GM06990 (cell line): Measurements from ENCODE around the gene GALNS.

Experiments used
- DNase-seq: peaks from one replicate; pipeline ENCODE4 v3.0.0-alpha.2; 2011; ENCODE audit not compliant: insufficient read length; ENCODE audit errors: extremely low read depth
- H3K27me3 ChIP-seq: replicated peaks from 2 replicates; pipeline ENCODE4 v1.6.0; 2011; ENCODE audit warnings: low read length; ENCODE audit not compliant: control insufficient read depth, insufficient read depth
- H3K36me3 ChIP-seq: 2 replicates; pipeline ENCODE4 v1.5.1; 2011; ENCODE audit warnings: low read length; ENCODE audit not compliant: control insufficient read depth, insufficient read depth
- H3K4me3 ChIP-seq: replicated peaks from 2 replicates; pipeline ENCODE4 v1.5.1; 2011; ENCODE audit warnings: low read depth, mild to moderate bottlenecking, control low read depth, low read length
- CTCF ChIP-seq: IDR thresholded peaks from 2 replicates; pipeline ENCODE4 v1.5.1; 2011; ENCODE audit warnings: low read length, control low read depth, mild to moderate bottlenecking, inconsistent platforms; ENCODE audit not compliant: insufficient read depth, poor library complexity, severe bottlenecking

Gene GALNS

DNA sequence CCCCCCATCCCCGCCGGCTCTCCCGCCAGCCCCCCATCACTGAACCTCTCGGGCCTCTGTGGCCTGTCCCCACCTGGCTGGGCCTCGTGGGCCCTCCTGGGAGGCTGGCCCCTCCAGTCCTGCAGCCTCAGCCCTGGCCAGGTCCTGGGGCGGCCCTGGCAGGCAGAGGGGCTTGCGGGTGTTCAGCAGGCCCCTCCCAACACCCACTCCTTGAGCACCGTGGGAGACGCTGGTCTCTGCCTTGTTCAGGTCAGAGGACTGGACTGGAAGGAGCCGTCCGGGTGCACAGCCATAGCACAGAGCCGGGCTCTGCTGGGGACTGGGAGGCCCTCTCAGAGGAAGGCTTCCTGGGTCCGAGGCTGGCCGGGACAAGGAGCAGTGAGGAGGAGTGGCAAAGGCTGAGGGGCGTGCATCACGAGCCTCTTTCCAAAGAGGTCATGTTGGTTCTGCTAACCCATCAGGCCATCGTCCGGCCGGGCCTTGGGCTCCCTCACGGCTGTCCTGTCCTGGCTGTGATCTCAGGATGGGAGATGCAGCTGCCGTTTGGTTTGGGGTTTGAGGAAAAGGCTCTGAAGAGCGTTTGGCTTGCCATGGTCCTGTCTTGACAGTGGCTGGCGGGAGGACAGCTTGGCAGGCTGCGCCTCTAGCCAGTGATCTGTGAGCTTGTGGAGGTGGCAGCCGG, 16.0 kb upstream of the GALNS start:
- Histone ChIP-seq H3K27me3 (no peaks in the 10 kb centered on the region; the same call in 1 of the 2 replicates), H3K4me3 (no peak overlapping the region), H3K36me3 (peaks cover 6% of the 10 kb centered on the region)
- DNase-seq, result no peak
- TF ChIP-seq CTCF, result no peak

DNA sequence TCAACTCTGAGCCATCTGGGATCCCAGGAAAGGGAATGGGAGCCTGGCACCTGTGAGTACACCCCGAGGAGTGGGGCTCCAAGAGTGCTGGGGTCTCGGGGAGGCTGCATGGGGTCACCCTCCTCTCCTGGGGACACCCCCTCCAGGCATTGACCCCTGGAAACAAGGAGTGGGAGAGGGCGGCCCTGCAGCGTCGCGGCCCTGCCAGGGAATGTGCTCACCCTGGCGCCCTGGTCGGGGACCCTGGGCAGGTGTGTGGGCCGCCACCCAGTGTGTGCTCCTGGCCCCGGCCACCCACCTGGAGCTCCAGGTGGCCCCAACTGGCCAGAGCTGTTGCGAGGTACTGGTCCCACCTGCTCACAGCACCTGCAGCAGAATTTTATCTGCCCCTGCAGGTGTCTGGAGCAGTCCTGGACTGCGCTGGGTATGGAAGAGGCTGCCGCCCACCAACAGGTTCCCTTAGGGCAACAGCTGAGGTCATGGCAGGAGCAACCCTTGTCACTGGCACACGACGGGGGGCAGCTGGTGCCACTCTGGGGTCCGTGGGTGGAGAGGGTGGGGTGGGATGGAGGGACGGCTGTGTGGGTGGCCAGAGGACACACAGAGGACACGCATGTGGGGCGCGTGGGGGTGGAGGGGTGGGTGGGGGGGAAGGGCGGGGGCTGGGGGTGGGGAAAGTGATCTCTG, 15.1 kb upstream of the GALNS start:
- H3K27me3 ChIP-seq, result no peaks in the 10 kb centered on the region; the same call in 1 of the 2 replicates
- H3K4me3 ChIP-seq, result no peak overlapping the region
- peaks cover 2% of the 10 kb centered on the region for H3K36me3 ChIP-seq
- no peak for TF ChIP-seq CTCF
- no peak for DNase-seq

DNA sequence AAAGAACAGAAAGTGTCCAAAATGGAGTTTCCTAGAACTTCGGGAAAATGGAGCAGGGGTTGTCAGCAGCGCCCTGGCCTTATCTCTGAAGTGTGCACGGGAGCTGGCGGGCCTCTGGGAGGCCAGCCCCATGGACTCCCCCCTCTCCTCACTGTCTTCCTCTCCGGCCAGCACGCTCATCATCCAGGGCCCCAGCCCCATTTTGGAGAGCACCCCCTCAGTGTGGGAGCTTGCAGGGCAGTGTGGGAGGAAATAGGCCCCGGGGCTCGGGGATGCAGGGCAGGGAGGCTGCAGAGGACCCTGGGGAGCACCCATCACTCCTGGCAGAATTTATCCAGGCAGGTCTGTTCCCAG, 14.6 kb upstream of the GALNS start:
- Histone ChIP-seq H3K36me3 (no peaks in the 10 kb centered on the region; the same call in 1 of the 2 replicates), H3K4me3 (no peak overlapping the region), H3K27me3 (no peaks in the 10 kb centered on the region; the same call in 1 of the 2 replicates)
- no peak for DNase-seq
- no peak for TF ChIP-seq CTCF

- Histone ChIP-seq H3K36me3 (no peaks in the 10 kb centered on the region; the same call in 1 of the 2 replicates), H3K4me3 (no peak overlapping the region), H3K27me3 (no peaks in the 10 kb centered on the region; the same call in 1 of the 2 replicates)
- no peak for DNase-seq
- TF ChIP-seq CTCF, result no peak
Measured at GRCh38 chr16:88870608-88871348, 14.0 kb upstream of the GALNS start.

DNA sequence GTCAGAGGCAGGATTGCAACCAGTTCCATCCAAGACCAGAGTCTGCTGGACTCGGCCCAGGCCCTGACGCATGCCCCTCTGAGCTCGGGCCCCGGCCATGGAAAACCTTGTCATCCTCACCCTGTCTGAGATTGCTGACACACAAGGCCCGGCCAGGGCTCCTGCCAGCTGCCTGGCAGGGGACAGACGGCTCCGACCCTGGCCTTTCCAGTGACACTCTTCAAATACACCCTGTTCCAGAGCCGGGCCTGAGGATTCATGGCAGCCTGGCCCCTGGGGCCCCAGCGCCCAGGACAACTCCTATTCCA, 12.9 kb upstream of the GALNS start:
- no peaks in the 10 kb centered on the region for H3K36me3 ChIP-seq
- no peaks in the 10 kb centered on the region; the same call in 1 of the 2 replicates for H3K27me3 ChIP-seq
- TF ChIP-seq CTCF, result no peak
- H3K4me3 ChIP-seq, result no peak overlapping the region
- DNase-seq, result no peak
